ENCODE measurements around the gene CCR5AS.
"Not testable (repeated sequence)": the region's sequence is repeated elsewhere in the genome, so short reads cannot be mapped to it uniquely, and the experiment has no call there.

CCR5AS gene

GRCh38 chr3:46406788-46407611, at the start of gene CCR5AS, which contains the start of gene CCRL2:
TSS of gene CCR5AS (minus strand) at chr3:46407066.
TSS of gene CCRL2 (plus strand) at chr3:46407259. CDS start at chr3:46408080, 821 bp downstream.
- peak; percentile 69 for DNase-seq (ENCODE audit: extremely low read depth, low read depth, low spot score)

GRCh38 chr3:46456118-46456517, 49.3 kb upstream of the CCR5AS start:
- DNase-seq (ENCODE audit: extremely low read depth, low read depth, low spot score), result no peak

- DNase-seq (ENCODE audit: extremely low read depth, low read depth, low spot score), result no peak
These were observed 48.6 kb upstream of the CCR5AS start for GRCh38 chr3:46455231-46456115.

- DNase-seq (ENCODE audit: extremely low read depth, low read depth, low spot score), result no peak
These were observed 47.7 kb upstream of the CCR5AS start for GRCh38 chr3:46454606-46455005.

- no peak for DNase-seq (ENCODE audit: extremely low read depth, low read depth, low spot score)
These were observed 47.3 kb upstream of the CCR5AS start for GRCh38 chr3:46454209-46454595.

GRCh38 chr3:46453526-46454208, 46.8 kb upstream of the CCR5AS start:
- no peak for DNase-seq (ENCODE audit: extremely low read depth, low read depth, low spot score)

GRCh38 chr3:46449755-46450552, 43.1 kb upstream of the CCR5AS start:
- DNase-seq (ENCODE audit: extremely low read depth, low read depth, low spot score), result no peak

- DNase-seq (ENCODE audit: extremely low read depth, low read depth, low spot score), result no peak
These were observed 41.9 kb upstream of the CCR5AS start for GRCh38 chr3:46448721-46449120.

GRCh38 chr3:46447228-46447985, 40.5 kb upstream of the CCR5AS start:
- DNase-seq (ENCODE audit: extremely low read depth, low read depth, low spot score), result no peak

GRCh38 chr3:46442576-46443530, 36.0 kb upstream of the CCR5AS start:
- DNase-seq (ENCODE audit: extremely low read depth, low read depth, low spot score), result no peak

- no peak for DNase-seq (ENCODE audit: extremely low read depth, low read depth, low spot score)
These were observed 33.8 kb upstream of the CCR5AS start for GRCh38 chr3:46440531-46441294.

- no peak for DNase-seq (ENCODE audit: extremely low read depth, low read depth, low spot score)
These were observed 32.0 kb upstream of the CCR5AS start for GRCh38 chr3:46438831-46439230.

- DNase-seq (ENCODE audit: extremely low read depth, low read depth, low spot score), result no peak
These were observed 28.3 kb upstream of the CCR5AS start for GRCh38 chr3:46435081-46435726.

GRCh38 chr3:46433841-46434240, 27.0 kb upstream of the CCR5AS start:
- DNase-seq (ENCODE audit: extremely low read depth, low read depth, low spot score), result no peak

- DNase-seq (ENCODE audit: extremely low read depth, low read depth, low spot score), result not testable (repeated sequence)
These were observed 26.3 kb upstream of the CCR5AS start for GRCh38 chr3:46433118-46433517.

- not testable (repeated sequence) for DNase-seq (ENCODE audit: extremely low read depth, low read depth, low spot score)
These were observed 25.0 kb upstream of the CCR5AS start for GRCh38 chr3:46431905-46432304.

GRCh38 chr3:46430879-46431278, 24.0 kb upstream of the CCR5AS start:
- not testable (repeated sequence) for DNase-seq (ENCODE audit: extremely low read depth, low read depth, low spot score)

Measured in glomerular endothelial cell (primary cell).